Stomach (tissue), 9 donors: ENCODE data around the gene DCTN5. TPM values are rescaled to one million over a fixed set of nuclear protein-coding genes. Genes with fewer than 3 reads are reported as not detected.

Experiments
- DNase-seq, 2 donors: peaks; one replicate each; pipeline versions ENCODE4 v3.0.0 to v3.0.0-alpha.2; 2013 to 2019
- H3K27ac ChIP-seq, 5 donors: fragments of 200-600 bp in 4 of 5; sonication (generic) in 4 of 5; one replicate each; pipeline ENCODE4 v1.5.1; 2013 to 2019; ENCODE audit warnings: mild to moderate bottlenecking in 1 of 5, moderate library complexity in 1 of 5
- H3K27me3 ChIP-seq, 3 donors: fragments of 200-600 bp; sonication (generic); one replicate each; pipeline ENCODE4 v1.5.1; 2017 to 2019; ENCODE audit warnings: mixed run types in 1 of 3
- H3K36me3 ChIP-seq, 4 donors: fragments of 200-600 bp; sonication (generic); 1 replicate in 3 of 4; 2 replicates in 1 of 4; pipeline ENCODE4 v1.5.1; 2016 to 2019
- H3K4me1 ChIP-seq, 4 donors: fragments of 200-600 bp; sonication (generic); one replicate each; pipeline ENCODE4 v1.5.1; 2016 to 2019
- H3K4me3 ChIP-seq, 4 donors: fragments of 200-600 bp; sonication (generic) in 3 of 4; one replicate each; pipeline ENCODE4 v1.5.1; 2016 to 2019; ENCODE audit warnings: mild to moderate bottlenecking in 1 of 4
- H3K9me3 ChIP-seq, 4 donors: fragments of 200-600 bp; sonication (generic); one replicate each; pipeline ENCODE4 v1.5.1; 2016 to 2019
- CTCF ChIP-seq, 7 experiments: fragments of 450-650 bp in 4 of 7; fragments of 200-600 bp in 3 of 7; sonication (generic) in 3 of 7; IDR thresholded peaks; one replicate each; pipeline ENCODE4 v1.5.1; 2016 to 2019; ENCODE audit warnings: antibody characterized with exemption in 7 of 7, control low read depth in 2 of 7, mild to moderate bottlenecking in 1 of 7
- EP300 ChIP-seq: sonication (generic); formaldehyde crosslinking; IDR thresholded peaks from one replicate; pipeline ENCODE4 v1.6.1; 2017; ENCODE audit warnings: antibody characterized with exemption
- POLR2A ChIP-seq, 4 donors: fragments of 450-650 bp; IDR thresholded peaks; one replicate each; pipeline ENCODE4 v1.6.1; 2016; ENCODE audit warnings: antibody characterized with exemption in 4 of 4, control low read depth in 2 of 4, mild to moderate bottlenecking in 1 of 4, moderate library complexity in 1 of 4
- POLR2AphosphoS5 ChIP-seq, 3 donors: sonication (generic); formaldehyde crosslinking; IDR thresholded peaks; one replicate each; pipeline ENCODE4 v1.6.1; 2016; ENCODE audit warnings: antibody characterized with exemption in 3 of 3
- WGBS, 5 donors: extraction: QIAGEN DNeasy Blood & Tissue Kit in 3 of 5; methylation state at CpG; one replicate each; pipeline versions ENCODE4 v1.1.5 to v1.1.7; 2013 to 2018; 5-methylcytosine and 5-hydroxymethylcytosine counted together
- intact Hi-C: fragments of 100-400 bp; cut with DNase I; formaldehyde crosslinking; loops from one replicate; pipeline ENCODE4 v1.15.1; 2023; ENCODE audit warnings: low total_unique reads
- polyA plus RNA-seq, 3 donors: library from polyadenylated mRNA; stranded (reverse); fragments of 200-250 nt; gene quantifications; one replicate each; pipeline ENCODE4 v1.2.3, GENCODE V29; 2013
- total RNA-seq, 5 donors: library from RNA; depleted of rRNA; stranded (reverse); fragments of >200 nt; gene quantifications; one replicate each; pipeline versions ENCODE4 v1.1.0 to v1.2.3, GENCODE V29; 2014 to 2016
- donor health status: healthy with polysubstance abuse.
- donor health status: Bipolar disorder and iron deficiency.
- donor health status: healthy.

DCTN5 gene
- total and polyA plus RNA-seq, 8 donors, result 3.5 to 47.4 (median 12.6) TPM

GRCh38 chr16:23683487-23683886, 42.2 kb downstream of the DCTN5 start:
- Histone ChIP-seq H3K4me1 (peaks cover 6 to 24% (median 14%) of the 10 kb centered on the region in 4 donors), H3K27me3 (no peaks in the 10 kb centered on the region), H3K27ac (no peak overlapping the region), H3K36me3 (peaks cover 26 to 77% (median 72%) of the 10 kb centered on the region in 4 donors), H3K4me3 (no peak overlapping the region), H3K9me3 (no peaks in the 10 kb centered on the region)
- DNase-seq, result no peak
- 91 to 98% (median 92%) methylated on average over 3 of the region's 3 CpGs for WGBS, 5 donors
- no peak for TF ChIP-seq EP300
- TF ChIP-seq CTCF (IDR thresholded peaks at IDR 0.05), result no peak
- TF ChIP-seq POLR2A (IDR thresholded peaks at IDR 0.05), result no peak
- TF ChIP-seq POLR2AphosphoS5 (IDR thresholded peaks at IDR 0.05), result no peak
- intact Hi-C loops, result no loop called here

GRCh38 chr16:23687034-23687808, 46.0 kb downstream of the DCTN5 start:
- no peak for TF ChIP-seq EP300
- WGBS, 5 donors, result 71 to 89% (median 78%) methylated on average over 16 of the region's 16 CpGs
- intact Hi-C loops, result no loop called here
- Histone ChIP-seq H3K36me3 (peaks cover 60 to 92% (median 87%) of the 10 kb centered on the region in 4 donors), H3K9me3 (no peaks in the 10 kb centered on the region), H3K27me3 (no peaks in the 10 kb centered on the region), H3K4me3 (no peak overlapping the region), H3K4me1 (no peaks in the 10 kb centered on the region), H3K27ac (no peak overlapping the region)
- DNase-seq, result no peak

DNA sequence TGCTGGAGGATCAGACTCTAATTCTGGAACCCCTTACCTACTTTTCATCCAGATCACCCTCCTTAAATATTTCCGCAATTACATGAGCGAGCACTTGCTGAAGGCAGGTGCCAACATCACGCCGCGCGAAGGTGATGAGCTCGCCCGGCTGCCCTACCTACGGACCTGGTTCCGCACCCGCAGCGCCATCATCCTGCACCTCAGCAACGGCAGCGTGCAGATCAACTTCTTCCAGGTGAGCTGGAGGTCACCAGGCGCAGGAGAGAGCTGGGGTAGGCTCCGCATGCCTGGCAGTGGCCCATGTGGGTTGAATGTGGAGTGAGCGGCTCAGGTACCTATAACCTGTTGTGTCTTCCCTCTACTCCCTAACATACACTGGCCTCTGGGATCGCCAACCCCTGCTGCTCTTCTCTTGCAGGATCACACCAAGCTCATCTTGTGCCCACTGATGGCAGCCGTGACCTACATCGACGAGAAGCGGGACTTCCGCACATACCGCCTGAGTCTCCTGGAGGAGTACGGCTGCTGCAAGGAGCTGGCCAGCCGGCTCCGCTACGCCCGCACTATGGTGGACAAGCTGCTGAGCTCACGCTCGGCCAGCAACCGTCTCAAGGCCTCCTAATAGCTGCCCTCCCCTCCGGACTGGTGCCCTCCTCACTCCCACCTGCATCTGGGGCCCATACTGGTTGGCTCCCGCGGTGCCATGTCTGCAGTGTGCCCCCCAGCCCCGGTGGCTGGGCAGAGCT, 48.3 kb downstream of the DCTN5 start:
- intact Hi-C loops, result no loop called here
- no peak overlapping the region for H3K27ac ChIP-seq
- DNase-seq, result no peak
- H3K9me3 ChIP-seq, result no peaks in the 10 kb centered on the region
- no peak overlapping the region for H3K4me3 ChIP-seq
- no peak for TF ChIP-seq CTCF (IDR thresholded peaks at IDR 0.05)
- no peak for TF ChIP-seq POLR2AphosphoS5 (IDR thresholded peaks at IDR 0.05)
- TF ChIP-seq POLR2A (IDR thresholded peaks at IDR 0.05), result no peak
- TF ChIP-seq EP300, result no peak
- peaks cover 48 to 87% (median 74%) of the 10 kb centered on the region in 4 donors for H3K36me3 ChIP-seq
- 93 to 96% (median 93%) methylated on average over 21 to 36 of the region's 36 CpGs for WGBS, 5 donors
- H3K27me3 ChIP-seq, result no peaks in the 10 kb centered on the region
- peaks cover 0 to 3% (median 0%) of the 10 kb centered on the region in 4 donors for H3K4me1 ChIP-seq

DNA sequence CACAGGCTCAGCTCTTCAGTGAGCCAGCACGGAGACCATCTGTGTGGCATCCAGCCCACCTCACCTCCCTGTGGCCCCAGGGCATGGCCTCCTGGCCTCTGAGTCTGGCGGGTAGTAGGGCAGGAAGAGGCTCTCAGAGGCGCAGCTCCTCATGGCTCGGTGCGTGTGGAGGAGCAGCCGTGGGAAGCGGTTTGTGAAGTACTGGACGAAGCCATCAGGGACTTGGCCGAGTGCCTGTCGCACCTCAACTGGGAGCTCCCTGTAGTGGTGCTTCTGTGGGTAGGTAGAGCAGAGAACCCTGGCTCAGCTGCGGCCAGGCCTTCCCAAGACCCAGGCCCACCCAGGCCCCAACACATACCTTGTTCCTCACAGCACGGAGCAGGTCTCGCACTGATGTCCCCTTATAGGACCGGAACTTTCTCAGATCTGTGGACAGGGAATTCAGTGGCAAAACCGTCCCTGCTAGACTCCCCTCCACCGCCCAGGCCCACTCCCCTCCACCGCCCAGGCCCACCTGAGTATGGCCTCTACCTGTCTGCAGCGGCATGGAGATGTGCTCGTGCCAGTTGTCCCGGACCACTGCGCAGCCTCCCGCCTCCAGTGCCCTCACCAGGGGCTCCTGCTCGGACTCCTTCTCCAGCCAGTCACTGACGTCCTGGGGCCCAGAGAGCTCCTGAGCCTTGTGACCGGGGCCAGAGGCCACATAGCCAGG, 49.7 kb downstream of the DCTN5 start:
- DNase-seq, result no peak
- intact Hi-C loops, result no loop called here
- H3K36me3 ChIP-seq, result peaks cover 48 to 87% (median 69%) of the 10 kb centered on the region in 4 donors
- 92 to 95% (median 94%) methylated on average over 18 to 25 of the region's 25 CpGs for WGBS, 5 donors
- H3K4me3 ChIP-seq, result no peak overlapping the region
- peaks cover 0 to 4% (median 0%) of the 10 kb centered on the region in 3 donors for H3K27me3 ChIP-seq
- no peaks in the 10 kb centered on the region for H3K9me3 ChIP-seq
- TF ChIP-seq CTCF (IDR thresholded peaks at IDR 0.05), result no peak
- no peak for TF ChIP-seq POLR2AphosphoS5 (IDR thresholded peaks at IDR 0.05)
- TF ChIP-seq POLR2A (IDR thresholded peaks at IDR 0.05), result no peak
- TF ChIP-seq EP300, result no peak
- H3K27ac ChIP-seq, result no peak overlapping the region
- H3K4me1 ChIP-seq, result peaks cover 0 to 10% (median 3%) of the 10 kb centered on the region in 4 donors
